H1 (cell line): ENCODE measurements around the gene MMS19. TPM values are rescaled to one million over a fixed set of nuclear protein-coding genes. Genes with fewer than 3 reads are reported as not detected.

Experiments
- CREB1 ChIP-seq: IDR thresholded peaks from 2 replicates; pipeline ENCODE4 v1.6.1; 2012; ENCODE audit warnings: inconsistent platforms
- CTBP2 ChIP-seq: IDR thresholded peaks from 2 replicates; pipeline ENCODE4 v1.7.0; 2011; ENCODE audit warnings: borderline replicate concordance, mild to moderate bottlenecking, moderate library complexity, mixed read lengths, low read length; ENCODE audit not compliant: insufficient read depth, insufficient read length
- EP300 ChIP-seq, 2 experiments: IDR thresholded peaks; 1 replicate in 1 of 2; 2 replicates in 1 of 2; pipeline ENCODE4 v1.6.1; 2011 to 2012; ENCODE audit warnings: low read depth in 2 of 2, low read length in 2 of 2, mild to moderate bottlenecking in 2 of 2, borderline replicate concordance in 1 of 2, inconsistent platforms in 1 of 2, moderate library complexity in 1 of 2
- polyA plus RNA-seq, 7 experiments: library from polyadenylated mRNA; depleted of rRNA in 3 of 7; stranded (reverse) in 5 of 7; unstranded in 2 of 7; fragments of >200 nt in 5 of 7; fragments of 200-250 nt in 2 of 7; gene quantifications; 1 replicate in 5 of 7; 2 replicates in 1 of 7; 4 replicates in 1 of 7; pipeline versions ENCODE4 v1.2.1 to v1.2.3, GENCODE V29; 2011 to 2013; ENCODE audit warnings: missing spikeins in 2 of 7, mixed read lengths in 2 of 7
- total RNA-seq: library from RNA; stranded (reverse); fragmentation: NEBNext Ultra II Directional; extraction: Animal tissue kit (Norgen Biotek cat#: 25700); gene quantifications from 2 replicates; pipeline ENCODE4 v1.2.1, GENCODE V29; 2021

The MMS19 gene
- total and polyA plus RNA-seq, 2 of the 8 experiments (the other 6 are each of a cell fraction or from before 2014, with no cell fraction given): 130 to 221 TPM

DNA sequence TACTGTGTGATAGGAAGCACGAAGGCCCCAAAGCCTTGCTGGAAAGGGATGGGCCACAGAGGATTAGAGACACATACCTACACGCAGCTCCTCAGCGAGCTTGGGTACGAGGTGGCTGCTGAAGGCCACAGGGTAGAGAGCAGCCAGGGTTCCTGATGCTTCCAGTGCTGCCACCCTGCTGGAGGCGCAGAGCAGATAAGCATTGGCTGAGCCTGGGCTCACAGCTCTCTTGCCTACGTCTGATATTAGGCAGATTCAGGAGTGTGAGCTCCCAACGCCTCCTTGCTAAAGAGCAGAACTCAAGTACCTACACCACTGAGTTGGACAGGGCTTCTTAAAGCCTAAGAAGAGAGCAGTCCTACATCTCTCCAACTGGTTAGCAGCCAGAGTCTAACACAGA, 32.2 kb downstream of the MMS19 start (continued):
- TF ChIP-seq CREB1 (no peak), CTBP2 (no peak), EP300 (IDR thresholded peaks at IDR 0.05; ENCODE audit: borderline replicate concordance in 1 of 2, low read depth in 2 of 2, low read length in 2 of 2) (no peak)
